Activated CD4-positive, alpha-beta T cell treated with anti-CD3 and anti-CD28 coated beads, Interleukin-2, Interleukin-6, amounts not matched to agents 100 ng/mL and 50 ng/mL, durations not matched to agents 16 hours and 8 hours (primary cell): ENCODE measurements around the gene ACACA.
"Not testable (repeated sequence)": the region's sequence is repeated elsewhere in the genome, so short reads cannot be mapped to it uniquely, and the experiment has no call there.

ENCODE experiments used
- DNase-seq: peaks from one replicate; pipeline ENCODE4 v3.0.0-alpha.2; 2020

Gene ACACA

DNA sequence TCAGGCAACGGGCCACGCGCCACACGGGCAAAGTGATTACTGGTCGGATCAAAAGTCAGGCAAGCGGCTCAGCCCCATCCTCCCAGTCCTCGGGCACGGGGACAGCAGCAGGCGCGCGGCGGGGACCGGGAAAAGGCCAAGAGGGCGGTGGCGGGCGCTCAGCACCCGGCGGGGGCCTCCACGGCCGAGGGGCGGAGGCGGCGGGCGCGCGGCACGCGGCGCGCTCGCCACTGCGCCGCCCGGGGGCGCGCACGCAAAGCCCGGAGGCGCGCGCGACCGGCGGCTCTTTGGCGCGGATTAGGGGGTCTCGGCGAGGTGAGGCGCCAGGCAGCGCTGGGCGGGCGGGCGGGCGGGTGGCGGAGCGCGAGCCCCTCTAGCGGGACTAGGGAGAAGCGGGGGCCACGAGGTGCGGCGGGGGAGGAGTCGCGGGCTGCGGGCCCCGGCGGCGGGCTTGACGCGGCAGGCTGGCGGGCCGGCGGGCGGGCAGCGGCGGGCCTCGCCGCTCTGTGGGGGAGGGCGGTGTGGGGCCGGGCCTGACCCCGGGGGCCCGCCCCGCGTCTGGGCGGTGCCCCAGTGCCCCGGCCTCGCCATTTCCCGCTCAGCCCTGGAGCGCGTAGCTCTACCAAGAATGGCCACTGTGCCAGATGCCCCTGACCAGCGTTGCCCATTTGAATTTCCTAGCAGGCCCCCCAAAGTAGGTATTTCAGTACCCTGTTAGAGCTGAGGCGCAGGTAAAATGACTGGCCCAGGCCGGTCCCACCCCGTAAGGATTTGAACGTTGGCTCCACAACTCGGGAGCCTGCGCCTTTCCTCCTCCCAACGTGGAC, at the start of gene ACACA, which contains the start of gene TADA2A:
Gene ACACA, minus strand, starts transcription at position 202 of the 827 bp plus-strand sequence. CDS start 537 bp downstream, outside the sequence.
Gene TADA2A, plus strand, starts transcription at position 252 of the 827 bp plus-strand sequence. CDS start 4,480 bp downstream, outside the sequence.
- peak; percentile 89 for DNase-seq

DNA sequence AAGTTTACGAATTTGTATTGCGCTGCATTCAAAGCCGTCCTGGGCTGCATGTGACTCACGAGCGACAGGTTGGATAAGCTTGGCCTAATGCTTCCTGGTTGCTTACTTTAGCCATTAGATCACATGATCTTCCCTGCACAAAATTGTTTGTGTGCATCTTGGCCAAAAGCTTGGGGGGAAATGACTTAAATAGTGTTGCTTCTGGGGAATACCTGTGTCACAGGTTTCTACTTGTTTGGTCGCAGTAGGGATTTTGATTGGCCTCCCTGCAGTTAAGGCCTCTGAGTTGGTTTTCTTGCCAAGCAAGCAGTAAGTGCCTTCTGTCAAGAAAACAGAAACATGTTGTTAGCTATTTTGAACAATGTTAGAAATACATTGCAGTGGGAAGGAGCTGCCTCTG, 43.5 kb upstream of the ACACA start:
- DNase-seq = no peak

DNA sequence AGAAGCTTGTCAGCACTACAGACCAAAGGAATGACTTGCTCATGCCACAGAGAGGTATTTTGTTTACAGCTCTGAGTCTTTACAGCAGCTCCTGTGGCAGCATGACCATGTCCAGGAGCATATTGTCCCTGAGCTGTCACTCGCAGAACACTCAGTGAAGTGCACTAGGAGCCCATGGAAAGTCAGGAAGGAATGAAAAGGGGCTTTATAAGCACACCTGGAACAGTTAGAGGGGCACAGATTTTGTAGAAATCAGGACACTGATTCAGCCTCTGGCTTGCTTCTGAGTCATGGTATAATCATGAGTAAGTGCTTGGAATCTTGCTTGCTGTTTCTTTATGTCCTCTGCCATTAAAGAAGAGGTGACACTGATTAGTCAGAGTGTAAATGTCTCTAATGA, 41.0 kb upstream of the ACACA start:
- DNase-seq = no peak

DNA sequence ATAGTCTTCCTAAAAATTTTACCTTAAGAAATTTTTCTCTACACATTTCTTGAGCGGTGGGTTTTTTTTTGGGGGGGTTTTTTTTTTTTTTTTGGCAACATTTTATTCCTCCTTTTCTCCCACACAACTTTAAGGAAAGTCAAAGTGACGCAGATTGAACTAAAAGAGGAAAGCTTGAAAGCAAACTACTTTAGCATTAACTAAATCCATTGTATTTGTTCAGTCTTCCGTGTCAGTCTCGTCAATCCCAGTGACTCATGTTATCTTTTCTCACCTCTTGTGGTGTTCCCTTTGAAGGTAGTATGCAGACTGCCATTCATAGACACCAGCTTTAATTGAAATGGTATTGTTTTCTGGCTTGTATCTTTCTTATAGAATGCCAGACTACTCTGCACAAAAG, 39.4 kb upstream of the ACACA start:
- DNase-seq = no peak

DNA sequence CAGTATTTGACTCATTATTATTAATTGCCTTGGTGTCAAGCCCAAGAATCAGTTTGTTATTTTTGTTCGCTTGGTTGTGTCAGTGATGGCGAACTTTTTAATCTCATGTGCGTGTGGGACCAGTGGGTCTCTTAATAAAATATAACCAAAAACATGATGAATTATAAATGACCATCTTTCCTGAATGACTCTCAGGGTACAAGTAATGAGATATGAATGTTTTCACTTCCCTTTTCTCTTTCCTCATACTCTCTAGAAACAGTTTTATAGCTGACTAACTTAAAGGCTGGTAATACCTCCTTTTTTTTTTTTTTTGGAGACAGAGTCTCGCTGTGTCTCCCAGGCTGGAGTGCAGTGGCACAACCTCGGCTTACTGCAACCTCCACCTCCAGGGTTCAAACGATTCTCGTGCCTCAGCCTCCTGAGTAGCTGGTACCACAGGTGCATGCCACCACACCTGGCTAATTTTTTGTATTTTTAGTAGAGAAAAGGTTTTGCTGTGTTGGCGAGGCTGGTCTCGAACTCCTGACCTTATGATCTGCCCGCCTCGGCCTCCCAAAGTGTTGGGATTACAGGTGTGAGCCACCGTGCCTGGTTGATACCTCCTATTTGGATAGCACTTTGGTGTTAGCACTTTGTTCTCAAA, 34.9 kb upstream of the ACACA start:
- DNase-seq = not testable (repeated sequence)

DNA sequence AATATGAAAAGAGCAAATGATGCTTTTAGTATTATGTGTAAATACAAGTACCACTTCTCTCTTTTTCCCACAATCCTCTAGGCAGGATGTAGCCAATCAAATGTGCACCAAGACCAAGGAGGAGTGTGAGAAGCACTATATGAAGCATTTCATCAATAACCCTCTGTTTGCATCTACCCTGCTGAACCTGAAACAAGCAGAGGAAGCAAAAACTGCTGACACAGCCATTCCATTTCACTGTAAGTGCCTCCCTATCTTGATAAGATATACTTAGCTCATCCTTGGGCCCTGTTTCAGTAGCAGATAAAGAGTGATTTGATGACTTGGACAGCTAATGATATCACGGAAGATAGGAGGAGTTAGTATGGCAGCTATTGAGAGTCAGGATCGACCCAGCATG, 33.8 kb upstream of the ACACA start:
- no peak for DNase-seq

DNA sequence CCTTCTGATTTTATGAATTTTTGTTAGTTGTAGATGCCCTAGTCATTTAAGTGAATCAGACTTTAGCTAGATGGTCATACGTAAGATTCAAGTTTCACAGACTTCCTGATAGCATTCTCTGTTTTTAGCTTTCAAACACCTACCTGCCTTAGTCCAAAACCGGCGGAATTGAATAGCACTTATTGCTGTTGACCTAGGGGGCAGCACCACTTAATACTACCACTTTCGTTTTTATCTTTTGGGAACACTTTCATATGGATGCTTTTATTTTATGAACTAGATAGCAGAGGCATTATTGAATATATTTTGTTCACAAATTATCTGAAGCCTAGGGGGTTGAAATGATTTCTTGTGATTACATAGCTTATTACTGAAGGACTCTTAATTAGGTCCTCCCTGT, 31.5 kb upstream of the ACACA start:
- no peak for DNase-seq

DNA sequence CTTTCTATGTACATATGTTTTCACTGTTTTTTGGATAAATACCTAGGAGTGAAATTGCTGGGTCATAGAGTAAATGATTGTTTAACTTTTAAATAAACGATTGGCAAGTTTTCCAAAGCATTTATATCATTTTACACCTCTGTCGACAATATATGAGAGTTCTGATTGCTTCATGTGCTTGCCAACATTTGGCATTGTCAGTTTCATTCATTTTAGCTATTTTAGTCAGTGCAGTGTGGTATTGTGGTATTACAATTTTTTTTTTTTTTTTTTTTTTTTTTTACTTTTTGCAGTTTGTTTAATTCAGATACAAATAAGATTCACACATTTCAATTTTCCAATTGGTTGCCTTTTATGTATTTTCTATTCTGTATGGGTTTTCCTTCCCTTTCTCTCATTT, 26.0 kb upstream of the ACACA start:
- DNase-seq = no peak

DNA sequence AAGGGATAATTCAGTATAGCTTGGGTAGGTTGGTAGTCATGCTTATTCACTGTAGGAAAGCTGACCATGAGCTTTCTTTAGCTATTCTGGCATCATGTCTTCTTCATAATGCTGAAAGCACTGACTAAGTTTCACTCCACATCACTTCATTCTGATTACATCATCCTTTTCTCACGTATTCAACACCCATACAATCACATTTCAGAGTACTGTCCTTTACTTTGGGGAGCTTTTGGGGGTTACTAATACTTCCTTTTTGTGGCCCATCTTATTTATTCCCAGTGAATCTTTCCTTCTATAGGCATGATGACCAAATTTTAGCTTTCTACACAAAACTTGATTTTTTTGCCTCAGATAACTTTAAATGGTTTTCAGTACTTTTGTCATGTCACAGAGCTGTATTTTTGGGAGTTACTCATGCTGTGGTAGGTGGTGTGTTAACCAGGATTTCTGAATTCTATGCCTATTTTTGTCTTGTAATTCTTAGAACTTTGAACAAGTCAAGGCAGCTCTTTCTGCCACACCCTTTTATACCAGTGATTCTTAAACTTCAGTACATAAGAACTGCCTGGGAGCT, 23.5 kb upstream of the ACACA start:
- peak; percentile 70 for DNase-seq

DNA sequence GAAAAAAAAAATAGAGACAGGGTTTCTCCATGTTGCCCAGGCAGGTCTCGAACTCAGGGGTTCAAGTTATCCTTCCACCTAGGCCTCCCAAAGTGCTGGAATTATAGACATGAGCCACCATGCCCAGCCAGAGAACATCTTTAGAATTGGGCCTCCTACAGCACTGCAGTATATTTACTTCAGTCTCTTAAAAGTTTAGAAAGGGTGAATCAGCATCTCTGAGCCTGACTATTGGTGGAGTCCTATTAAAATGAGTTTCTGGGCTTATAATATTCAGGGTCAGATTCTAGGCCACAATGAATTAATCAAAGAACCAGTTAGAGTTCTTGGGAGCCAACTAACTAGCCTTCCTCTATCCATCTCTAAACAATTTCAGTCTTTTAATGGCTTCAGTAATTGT, 22.8 kb upstream of the ACACA start:
- DNase-seq = no peak

DNA sequence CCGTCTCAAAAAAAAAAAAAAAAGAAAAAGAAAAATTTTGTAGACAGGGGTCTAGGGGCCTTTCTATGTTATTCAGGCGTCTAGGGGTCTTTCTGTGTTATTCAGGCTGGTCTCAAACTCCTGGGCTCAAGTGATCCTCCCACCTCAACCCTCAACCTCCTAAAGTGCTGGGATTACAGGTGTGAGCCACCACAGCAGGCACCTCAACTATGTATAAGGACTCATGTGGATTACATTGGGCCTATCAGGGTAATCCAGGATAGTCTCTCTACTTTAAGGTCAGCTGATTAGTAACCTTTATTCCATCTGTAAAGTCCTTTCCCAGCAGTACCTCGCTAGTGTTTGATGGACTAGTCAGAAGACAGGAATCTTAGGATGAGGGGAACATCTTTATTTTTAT, 22.4 kb upstream of the ACACA start:
- DNase-seq = no peak

DNA sequence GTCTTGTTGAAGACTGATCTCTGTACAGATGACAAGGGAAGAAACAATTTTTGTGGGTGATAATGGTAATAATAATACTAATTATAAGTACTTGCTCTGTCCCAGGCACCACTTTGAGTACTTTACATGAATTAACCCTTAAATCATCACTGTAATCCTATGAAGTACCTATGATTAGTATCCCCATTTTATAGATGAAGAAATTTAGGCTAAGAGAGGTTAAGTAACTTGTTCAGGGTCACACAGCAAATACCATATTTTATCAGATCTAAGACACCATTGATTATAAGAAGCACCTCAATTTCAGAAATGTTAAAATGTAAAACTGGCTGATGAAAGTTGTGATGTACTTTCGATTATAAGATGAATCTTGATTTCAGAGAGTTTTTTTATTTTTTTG, 18.6 kb upstream of the ACACA start:
- DNase-seq = no peak

DNA sequence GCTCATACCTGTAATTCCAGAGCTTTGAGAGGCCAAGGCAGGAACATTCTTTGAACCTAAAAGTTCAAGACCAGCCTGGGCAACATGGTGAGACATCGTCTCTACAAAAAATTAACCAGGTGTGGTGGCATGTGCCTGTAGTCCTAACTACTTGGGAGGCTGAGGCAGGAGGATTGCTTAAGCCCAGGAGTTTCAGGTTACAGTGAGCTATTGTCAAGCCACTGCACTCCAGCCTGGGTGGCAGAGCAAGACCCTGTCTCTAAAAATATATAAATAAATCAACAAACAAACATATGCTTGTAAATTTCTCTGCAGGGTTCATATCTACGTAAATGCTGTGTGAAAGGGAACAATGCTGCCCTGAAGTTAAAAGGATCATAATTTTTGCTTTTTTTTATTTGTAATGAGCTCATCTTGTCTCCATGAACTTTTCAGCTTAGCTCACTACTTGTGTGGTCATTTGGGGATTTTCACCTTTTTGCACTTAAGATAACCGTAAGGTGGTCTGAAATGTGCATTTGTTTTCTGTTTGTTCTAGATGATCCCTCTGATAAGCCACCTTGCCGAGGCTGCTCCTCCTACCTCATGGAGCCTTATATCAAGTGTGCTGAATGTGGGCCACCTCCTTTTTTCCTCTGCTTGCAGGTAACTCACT, 16.5 kb upstream of the ACACA start:
- no peak for DNase-seq

DNA sequence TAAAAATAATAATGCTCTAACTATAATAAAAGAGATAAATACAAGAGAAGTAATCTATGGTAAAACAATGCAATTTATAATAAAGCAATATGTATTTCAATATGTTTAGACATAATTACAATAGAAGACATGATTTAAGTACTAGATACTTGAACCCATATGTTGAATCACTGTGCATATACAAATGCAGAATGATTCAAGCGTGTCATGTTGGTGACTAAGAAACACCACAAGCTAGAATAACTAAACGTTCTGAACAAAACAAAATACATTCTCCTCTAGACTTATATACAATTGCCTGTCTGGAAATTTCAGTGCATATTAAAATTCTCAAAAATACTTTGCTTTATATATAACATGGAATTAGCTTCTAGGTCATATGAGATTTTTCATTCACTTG, 11.2 kb upstream of the ACACA start:
- no peak for DNase-seq

DNA sequence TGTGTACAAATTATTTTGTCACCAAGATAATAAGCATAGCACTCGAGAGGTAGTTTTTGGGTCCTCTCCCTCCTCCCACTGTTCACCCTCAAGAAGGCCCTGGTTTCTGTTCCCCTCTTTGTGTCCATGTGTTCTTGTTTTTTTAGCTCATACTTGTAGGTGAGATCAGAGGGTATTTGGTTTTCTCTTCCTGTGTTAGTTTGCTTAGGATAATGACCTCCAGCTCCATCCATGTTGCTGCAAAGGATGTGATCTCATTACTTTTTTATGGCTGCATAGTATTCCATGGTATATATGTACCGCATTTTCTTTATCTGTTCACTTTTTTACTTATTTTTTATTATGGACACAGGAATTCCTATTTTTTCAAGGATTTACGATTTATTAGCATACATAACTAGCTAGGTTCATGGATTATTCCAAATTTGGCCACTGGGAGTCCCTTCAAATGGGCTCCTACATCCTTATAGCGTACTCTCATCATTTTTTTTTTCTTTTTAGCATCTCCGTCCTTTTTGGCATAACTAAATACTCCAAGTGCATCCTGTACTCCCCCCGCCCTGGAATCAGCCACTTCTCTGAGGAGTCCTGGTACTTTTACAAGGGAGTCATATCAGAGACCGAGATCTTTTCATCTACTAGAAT, 7.4 kb upstream of the ACACA start:
- DNase-seq = no peak

DNA sequence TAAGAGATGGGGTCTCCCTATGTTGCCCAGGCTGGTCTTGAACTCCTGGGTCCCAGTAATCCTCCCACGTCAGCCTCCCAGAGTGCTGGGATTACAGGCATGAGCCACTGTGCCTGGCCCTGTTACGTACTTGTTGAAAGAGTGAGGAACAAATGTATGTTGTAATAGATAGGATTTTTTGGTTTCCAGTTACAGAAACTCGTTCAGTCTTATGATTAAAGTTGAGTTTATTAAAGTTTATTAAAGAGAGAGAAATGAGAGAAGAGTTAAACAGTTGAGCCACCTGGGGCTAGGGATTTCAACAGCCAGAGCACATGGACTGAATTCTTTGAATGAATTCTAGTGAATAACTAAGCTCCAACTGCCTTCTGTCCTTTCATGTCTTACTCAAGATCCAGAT, 3.7 kb upstream of the ACACA start:
- no peak for DNase-seq

DNA sequence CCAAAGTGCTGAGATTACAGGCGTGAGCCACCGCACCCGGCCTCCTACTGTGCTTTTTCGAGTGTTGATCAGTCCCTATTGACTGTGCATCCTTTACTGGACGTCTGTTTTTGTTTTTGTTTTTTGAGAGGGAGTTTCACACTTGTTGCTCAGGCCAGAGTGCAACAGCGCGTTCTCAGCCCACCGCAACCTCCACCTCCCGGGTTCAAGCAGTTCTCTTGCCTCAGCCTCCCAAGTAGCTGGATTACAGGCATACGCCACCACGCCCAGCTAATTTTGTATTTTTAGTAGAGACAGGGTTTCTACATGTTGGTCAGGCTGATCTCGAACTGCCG, 1.5 kb upstream of the ACACA start:
- DNase-seq = not testable (repeated sequence)

DNA sequence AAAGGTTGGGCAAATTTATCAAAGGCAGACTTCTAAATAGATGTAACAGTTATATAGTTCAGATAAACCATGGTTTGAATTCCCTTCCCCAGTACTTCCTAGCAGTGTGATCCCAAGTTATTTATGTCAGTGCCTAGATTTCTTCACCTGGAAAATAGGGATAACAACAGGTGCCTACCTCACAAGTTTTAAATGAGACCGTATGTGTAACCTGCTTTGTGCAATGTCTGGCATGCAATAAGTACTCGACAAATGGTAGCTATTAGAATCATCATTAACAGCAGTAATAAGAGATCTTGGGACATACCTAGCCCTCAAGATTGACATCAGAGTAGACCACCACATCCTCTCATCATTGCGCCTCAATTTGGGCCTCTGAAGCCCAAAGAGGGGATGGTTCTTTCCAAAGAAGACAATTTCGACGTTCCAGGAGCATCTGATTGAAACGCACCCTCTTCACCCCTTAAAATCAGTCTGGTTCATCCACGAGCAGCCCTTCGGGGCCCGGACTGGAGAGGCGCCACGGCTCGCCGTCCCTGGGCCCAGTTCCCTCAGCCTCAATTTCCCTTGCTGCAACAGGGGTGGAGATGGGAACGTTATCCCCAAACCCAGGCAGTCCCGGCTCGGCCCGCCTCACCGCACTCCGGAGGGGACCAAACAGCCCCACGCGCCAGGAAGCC, 541 bp downstream of the ACACA start:
- no peak for DNase-seq

DNA sequence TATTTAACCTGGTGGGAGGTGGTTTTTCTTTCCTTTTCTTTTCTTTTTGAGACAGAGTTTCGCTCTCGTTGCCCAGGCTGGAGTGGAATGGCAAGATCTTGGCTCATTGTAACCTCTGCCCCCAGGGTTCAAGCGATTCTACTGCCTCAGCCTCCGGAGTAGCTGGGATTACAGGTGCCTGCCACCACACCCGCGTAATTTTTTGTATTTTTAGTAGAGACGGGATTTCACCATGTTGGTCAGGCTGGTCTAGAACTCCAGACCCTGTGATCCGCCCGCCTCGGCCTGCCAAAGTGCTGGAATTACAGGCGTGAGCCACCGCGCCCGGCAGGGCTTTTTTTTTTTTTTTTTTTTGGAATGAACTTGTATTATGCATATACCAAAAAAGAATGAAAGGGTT, 1.1 kb downstream of the ACACA start:
- not testable (repeated sequence) for DNase-seq

DNA sequence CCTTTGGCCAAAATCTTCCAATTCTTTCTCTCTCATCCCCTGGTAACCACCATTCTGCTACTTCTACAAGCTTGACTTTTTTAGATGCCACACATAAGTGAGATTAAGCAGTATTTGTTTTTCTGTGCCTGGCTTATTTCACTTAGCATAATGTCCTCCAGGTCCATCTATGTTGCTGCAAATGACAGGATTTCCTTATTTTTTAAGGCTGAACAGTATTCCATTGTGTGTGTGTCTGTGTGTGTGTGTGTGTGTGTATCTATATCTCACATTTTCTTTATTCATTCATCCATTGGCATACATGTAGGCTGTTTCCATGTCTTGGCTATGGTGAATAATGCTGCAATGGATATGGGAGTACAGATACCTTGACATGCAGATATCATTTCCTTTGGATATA, 6.1 kb downstream of the ACACA start:
- no peak for DNase-seq

DNA sequence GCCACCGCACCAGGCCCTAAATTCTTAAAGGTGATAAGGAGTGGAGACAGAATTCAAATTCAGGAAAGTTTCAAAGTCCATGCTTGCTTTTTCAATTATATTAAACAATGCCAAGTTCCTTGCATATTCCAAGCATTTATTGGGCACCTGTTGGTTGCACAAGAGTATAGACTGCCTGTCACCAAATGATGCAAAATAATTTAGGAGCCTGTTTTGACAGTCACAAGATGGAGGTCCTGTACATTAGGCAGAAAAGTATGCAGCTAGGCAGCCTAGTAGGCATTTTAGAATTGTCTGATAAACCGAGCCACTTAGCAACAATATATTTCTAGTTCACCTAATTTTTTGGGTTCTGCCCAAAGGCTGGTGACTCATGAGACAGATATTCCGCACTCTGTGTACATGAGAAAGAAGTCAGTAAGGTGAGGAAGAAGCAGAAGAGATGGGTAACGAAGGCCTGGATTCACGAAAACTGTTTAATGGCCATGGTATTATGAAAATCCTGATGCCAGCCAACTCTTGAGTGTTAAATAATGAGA, 7.3 kb downstream of the ACACA start:
- DNase-seq = no peak

DNA sequence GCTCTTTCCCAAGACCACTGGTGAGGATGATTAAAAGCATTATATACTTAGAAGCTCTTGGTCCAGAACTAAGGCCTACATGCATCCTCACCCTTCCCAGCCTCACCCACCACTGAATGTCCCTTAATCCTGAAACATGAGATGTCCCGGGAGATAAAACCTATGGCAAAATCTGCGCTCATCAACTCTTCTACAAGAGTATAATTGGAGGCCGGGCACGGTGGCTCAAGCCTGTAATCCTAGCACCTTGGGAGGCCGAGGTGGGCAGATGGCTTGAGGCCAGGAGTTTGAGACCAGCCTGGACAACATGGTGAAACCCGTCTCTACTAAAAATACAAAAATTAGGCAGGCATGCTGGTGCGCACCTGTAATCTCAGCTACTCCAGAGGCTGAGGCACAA, 13.3 kb downstream of the ACACA start:
- DNase-seq = no peak
